ENCODE data around the gene PPP1R12A.

PPP1R12A gene

DNA sequence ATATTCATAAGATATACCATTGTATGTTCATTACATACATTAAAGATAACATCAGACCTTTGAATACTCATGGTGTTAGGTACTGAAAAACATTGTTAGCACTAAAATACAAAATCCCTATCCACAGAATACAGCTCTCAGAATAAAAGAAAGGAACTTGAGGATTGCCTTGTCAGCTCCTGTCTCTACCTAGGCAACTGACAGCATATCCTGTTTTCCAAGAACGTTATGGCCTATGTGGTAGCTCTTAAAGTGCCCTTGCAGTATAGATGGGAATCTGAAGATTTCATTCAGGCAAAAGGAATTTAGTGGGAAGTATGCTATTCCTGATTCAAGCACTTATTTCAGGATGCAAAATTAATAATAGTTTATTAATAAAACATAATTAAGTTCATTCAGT lies 1.8 kb upstream of the PPP1R12A start:
- in situ Hi-C loops (cut with MboI; ENCODE audit: low sequenced_read_pairs) = no loop called here

DNA sequence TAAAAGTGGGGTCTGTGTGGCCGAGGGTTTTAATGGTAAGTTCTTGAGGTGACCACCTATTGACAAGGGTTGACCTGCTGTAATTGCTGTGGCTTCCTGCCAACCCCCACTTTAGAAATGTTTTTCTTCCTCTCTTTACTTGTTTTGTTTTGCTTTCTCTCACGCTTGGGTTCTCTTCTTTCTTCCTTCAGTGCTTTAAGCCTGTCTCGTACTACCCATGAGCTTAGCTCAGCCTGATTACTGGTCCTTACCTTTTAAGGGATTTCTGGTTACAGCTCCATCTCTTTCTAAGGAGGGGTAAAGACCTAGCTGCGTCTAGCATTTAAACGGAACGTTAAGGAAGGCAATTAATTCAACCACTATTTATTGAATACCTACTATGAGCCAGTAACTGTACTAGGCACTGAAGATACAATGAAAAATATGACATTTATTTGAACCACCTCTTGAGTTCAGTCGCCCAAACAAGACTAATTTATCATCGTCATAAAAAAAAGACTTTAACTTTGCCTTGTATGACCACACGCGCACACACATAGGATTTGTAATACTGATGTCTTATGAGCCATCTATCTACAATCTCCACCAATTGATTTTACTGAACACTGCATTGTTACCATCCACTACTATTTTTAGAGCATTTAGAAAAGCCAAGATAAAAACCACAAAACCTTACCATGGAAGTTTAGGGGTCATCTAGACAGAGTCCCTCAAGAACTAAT lies 888 bp upstream of the PPP1R12A start:
- in situ Hi-C loops (cut with MboI; ENCODE audit: low sequenced_read_pairs) = no loop called here

DNA sequence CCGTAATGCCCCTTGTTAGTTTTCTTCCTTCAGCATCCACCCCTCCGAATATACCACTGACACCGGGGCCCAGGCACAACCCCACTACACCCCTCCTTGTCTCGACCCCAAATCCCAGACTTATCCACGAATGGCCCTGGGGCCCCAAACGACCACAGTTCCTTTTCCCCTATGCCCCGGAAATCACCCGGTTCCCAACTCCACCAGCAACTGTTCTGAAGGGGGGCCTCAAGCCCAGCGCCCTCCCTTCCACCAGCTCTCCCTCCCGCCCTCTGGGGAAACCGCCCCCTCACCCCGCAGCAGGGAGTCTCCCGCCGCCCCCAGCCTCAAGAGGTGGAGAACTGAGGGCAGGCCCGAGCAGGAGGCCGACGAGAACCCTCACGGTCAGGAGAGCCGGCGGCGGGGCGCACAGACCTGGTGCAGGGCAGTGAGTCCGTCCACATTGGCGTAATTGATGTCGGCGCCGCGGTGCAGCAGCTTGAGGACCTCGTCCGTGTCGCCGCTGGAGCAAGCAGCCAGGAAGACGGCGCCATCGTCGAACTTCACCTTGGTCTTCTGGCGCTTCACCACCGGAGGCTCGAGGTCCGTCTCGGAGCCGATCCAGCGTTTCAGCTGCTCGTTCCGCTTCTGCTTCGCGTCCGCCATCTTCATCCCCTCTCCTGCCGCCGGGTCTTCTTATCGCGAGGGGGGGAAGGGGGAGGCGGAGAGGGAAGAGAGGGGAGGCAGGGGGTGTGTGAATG lies 446 bp downstream of the PPP1R12A start:
- in situ Hi-C loops (cut with MboI; ENCODE audit: low sequenced_read_pairs) = no loop called here

DNA sequence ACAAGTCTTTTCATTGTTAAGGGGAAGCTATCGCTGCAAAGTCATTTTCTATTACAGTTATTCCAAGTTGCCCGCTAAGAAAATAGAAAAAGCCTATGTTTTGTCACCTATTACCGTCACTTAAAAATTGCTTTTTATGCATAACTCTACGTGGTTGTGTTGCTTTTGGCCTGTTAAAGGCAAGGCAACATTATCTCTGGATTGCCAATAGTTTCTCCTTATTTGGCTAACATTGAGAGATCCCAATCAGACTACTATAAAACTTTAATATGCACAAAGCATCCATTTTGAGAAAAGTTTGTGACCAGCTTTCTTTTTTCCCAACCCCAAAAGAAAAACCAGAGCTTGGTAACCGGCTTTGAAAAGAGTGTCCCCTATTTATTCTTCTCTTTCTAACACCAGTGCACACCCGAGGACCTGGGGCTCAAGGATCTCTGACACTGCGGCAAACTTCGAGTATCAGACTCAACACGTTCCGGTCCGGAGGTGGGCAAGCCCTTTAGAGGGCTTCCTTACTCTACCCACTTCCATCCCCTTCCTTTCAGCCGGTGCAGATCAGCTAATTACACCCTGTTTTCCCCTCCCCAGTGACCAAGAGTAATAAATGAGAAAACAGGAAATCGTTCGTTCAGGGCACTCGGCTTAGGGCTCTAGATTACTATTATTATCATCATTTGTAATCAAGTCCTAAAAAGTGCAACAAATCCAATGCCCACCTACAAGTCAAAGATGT lies 1.2 kb downstream of the PPP1R12A start:
- in situ Hi-C loops (cut with MboI; ENCODE audit: low sequenced_read_pairs) = no loop called here

DNA sequence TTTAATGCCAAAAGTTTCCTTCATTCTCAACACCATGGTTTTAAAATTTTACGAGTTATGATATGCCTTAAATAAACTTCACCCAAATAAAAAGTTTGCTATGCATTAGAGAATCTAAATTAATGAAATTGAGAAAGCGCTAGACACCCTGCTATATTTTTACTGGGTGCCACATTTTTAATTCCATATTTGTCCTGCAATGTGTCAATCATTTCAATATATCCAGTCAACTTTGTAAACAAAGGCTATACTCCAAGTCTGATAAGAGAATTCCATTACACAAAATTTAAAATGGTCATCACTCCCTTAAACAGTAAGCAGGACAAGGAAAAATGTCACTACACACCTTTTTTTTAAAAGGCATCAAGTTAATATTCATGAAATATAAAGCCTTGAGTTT lies 1.9 kb downstream of the PPP1R12A start:
- in situ Hi-C loops (cut with MboI; ENCODE audit: low sequenced_read_pairs) = no loop called here

DNA sequence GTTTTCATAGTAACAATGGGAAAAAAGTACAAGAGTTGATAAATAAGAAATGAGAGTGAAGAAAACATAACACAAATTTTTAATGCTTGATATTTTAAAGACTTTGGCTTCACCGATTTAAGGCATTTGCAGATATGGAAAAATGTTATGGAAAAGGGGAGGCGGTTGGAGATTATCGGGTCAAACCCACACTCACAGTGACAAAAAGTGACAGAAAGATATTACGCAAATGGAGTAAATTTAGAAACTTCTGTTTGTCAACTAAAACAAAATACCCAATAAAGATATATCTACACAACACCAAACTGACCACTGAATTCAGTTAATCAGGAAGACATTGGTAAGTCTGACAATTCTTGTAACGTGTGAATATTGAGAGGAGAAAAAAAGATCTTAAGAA lies 2.5 kb downstream of the PPP1R12A start:
- in situ Hi-C loops (cut with MboI; ENCODE audit: low sequenced_read_pairs) = no loop called here

DNA sequence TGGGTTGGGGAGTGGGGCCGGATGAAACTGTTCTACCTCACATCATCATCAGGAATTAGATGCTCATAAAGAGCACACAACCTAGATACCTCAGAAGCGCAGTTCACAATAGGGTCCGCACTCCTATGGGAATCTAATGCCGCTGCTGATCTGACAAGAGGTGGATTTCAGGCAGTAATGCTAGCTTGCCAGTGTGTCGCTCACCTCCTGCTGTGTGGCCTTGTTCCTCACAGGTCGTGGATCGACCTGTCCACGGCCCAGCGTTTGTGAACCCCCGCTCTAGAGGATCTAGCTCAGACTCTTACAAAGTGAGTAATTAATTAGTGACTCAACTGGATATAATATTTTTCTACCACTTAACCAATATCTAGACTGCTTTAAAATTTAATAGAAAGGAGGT lies 5.8 kb downstream of the PPP1R12A start:
- in situ Hi-C loops (cut with MboI; ENCODE audit: low sequenced_read_pairs) = no loop called here

DNA sequence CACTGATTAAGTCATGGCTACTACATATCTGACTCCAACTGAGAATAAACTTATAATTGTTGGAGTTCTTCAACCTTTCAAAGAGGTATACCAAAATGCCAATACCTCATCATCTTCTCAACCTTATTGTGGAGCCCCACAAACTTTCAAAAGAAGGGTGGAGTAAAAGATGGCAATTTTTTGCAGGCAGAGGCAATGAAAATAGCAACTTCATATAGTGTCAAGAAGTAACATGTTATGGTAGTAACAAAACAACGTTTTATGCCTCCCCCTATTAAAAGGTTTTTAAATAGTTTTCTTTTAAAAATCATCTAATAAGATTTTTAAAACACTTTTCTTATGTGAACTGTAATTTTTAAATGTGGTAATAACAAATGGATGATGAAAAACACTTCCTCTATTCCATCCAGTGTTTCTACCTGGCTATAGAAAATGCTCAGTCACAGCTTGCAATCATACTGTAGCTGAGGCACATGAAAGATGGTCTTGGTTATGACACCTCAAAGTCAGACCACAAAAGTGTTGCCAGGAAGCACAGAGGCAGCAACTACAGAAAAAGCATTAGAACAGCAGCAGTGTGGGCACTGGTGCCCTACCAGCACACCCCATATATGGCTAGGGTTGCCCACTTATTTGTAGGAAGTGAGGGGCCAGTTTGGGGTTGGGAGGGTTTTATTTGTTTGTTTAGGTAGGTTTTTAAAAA lies 7.0 kb downstream of the PPP1R12A start:
- in situ Hi-C loops (cut with MboI; ENCODE audit: low sequenced_read_pairs) = no loop called here

DNA sequence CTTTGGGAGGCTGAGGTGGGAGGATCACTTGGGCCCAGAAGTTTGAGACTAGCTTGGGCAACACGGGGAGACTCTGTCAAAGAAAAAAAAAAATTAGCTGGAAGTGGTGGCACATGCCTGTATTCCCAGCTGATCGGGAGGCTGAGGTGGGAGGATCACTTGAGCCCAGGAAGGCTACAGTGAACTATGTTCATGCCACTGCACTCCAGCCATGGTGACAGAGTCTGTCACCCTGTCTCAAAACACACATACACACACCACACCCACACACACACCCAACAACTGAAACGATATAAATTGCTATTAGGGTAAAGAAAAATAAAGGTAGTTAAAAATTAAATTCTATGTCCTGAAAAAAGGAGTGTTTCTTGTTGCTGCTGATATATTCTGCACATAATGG lies 7.9 kb downstream of the PPP1R12A start:
- in situ Hi-C loops (cut with MboI; ENCODE audit: low sequenced_read_pairs) = no loop called here

DNA sequence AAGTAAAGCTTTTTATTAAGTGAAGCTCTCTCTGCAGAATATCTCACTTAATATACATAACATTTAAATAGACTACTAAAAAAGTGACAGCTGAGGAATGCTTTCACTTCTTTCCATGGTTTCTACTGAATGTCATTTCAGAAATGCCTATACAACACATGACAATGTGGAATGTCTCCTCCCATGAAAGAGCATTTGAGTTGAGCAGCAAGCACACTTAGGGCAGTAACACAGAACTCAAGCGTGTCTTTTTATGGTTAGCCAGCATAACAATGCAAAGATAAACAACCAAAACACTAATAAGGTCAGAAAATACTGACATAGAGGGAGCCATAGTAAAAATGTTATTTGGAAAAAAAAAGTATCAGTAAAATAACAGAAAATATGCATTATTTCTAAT lies 9.4 kb downstream of the PPP1R12A start:
- in situ Hi-C loops (cut with MboI; ENCODE audit: low sequenced_read_pairs) = no loop called here

DNA sequence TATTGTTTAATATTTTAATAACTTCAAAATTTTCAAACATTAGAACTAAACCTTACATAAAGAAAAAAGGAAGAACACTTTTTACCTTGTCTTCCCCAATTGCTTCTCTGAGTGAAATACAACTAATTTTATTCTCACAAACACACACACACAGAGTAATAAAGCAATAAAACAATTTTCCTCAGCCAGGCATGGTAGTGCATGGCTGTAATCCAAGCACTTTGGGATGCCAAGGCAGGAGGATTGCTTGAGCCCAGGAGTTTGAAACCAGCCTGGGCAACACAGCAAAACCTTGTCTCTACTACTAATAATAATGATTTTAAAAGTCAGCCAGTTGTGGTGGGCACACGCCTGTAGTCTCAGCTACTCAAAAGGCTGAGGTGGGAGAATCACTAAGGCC lies 13.1 kb downstream of the PPP1R12A start:
- in situ Hi-C loops (cut with MboI; ENCODE audit: low sequenced_read_pairs) = no loop called here

DNA sequence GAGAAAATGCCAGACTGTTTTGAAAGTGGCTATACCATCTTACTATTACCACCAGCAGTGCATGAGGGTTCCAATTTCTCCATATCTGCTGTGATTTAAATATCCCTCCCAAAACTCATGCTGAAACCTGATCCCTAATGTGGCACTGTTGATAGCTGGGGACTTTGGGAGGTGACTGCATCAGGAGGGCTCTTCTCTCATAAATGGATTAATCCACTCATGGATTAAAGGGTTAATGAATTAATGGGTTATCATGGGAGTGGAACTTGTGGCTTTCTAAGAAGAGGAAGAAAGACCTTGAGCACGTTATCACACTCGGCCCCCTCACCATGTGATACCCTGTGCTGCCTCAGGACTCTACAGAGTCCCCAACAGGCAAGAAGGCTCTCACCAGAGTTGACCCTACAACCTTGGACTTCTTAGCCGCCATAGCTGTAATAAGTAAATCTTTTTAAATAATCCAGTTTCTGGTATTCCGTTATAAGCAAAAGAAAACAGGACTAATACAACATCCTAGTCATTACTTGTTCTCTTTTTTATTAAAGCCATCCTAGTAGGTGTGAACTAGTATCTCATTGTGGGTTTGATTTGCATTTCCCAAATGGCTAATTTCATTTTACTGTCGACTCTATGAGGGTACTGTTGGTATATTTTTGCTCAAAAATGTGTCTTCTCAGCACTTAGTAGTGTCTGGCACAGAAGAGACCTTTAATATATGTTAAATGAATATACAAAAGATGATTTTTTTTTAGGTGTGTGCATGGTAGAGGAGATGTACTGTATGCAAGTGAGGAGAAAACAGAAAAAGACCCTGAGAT lies 14.3 kb downstream of the PPP1R12A start:
- in situ Hi-C loops (cut with MboI; ENCODE audit: low sequenced_read_pairs) = no loop called here

DNA sequence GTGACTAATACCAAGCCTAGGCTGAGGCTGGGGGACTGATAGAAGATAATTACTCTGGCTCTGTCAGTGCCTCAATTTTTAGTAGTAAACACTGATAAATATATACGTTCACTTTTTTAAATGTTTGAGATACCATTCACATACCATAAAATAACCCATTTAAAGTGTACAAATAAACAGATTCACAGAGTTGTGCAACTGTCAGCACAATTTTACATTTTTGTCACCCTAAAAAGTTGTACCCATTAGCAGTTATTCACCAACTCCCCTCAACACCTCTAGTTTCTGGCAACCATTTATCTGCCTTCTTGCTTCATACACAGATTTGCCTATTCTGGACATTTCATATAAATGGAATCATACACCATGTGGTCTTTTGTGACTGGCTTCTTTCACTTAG lies 15.1 kb downstream of the PPP1R12A start:
- in situ Hi-C loops (cut with MboI; ENCODE audit: low sequenced_read_pairs) = no loop called here

DNA sequence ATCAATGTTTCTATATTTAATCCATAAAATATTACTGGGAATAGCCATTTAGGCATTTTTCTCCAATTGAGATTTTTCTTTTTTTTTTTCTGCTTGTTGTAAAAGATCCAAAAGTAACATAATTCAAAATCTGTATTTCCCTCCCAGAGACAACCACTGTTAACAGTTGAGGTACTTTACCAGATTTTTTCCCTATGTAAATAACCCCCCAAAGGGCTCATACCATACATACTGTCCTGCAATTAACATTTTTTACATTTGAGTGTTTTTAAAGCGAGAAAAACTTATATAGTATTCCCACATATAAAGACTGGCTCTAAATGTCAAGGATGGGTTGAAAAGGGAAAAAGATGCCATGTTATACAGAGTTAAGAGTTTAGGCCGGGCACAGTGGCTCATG lies 18.1 kb downstream of the PPP1R12A start:
- in situ Hi-C loops (cut with MboI; ENCODE audit: low sequenced_read_pairs) = no loop called here

DNA sequence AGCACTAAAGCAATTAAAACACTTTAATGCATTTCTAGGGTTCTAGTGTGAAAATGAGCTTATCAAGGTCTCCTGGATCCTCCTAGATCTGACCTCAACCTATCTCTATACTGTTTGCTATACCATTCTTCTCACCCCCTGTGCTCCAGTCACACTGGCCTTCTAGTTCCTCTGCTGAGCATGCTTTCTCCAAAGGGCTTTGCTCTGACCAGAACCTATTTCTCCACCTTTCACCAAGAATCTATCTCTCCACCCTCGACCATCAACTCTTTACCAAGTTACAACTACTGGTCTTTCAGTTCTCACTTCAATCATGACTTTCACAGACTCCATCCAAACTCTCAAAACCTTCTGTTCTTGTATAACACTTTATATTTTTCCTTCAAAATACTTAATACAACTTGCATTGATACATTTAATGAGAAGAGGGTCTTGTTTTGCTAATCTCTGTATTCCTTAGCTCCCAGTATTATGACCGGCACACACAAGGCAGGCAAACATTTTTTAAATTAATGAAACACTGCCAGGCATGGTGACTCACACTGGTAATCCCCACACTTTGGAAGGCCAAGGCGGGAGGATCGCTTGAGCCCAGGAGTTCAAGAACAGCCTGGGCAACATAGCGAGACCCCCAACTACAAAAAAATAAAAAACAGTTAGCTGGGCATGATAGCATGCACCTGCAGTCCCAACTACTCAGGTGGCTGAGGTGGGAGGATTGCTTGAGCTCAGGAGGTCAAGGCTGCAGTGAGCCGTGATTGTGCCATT lies 22.8 kb downstream of the PPP1R12A start:
- in situ Hi-C loops (cut with MboI; ENCODE audit: low sequenced_read_pairs) = no loop called here

DNA sequence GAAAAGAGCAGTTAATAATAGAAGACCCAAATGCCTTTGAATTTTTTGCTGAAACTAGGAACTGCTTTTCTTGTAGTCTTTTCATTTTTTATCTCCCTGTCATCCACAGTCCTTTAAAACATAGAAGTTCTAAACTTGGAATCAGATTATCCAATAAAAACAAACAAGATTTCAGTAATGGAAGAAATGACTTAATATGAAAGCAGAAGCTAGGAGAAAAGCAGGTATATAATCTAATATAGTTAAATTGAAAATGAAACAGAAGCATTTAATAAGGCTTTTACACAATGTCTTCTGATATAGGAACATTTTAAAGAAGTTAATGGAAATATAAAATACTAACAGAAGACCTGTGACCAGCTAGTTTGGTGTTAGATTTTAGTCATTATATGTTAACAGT lies 26.5 kb downstream of the PPP1R12A start:
- in situ Hi-C loops (cut with MboI; ENCODE audit: low sequenced_read_pairs) = no loop called here

DNA sequence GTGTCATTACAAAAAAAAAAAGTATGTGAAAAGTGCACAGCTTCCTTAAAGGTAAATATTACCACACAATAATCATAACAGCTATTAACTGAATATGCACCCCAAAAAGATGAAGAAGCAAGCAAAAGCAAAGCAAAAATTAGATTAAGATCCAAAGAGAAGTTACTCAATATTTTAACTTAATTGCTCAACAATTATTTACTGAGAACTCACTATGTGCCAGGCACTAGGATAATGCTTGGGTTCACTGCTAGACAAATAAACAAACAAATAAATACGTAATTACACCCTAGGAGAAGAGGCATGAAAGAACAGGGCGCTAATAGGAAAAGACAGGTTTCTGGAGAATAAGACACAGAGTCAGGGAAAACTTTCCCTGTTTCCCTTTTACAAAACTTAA lies 33.4 kb downstream of the PPP1R12A start:
- in situ Hi-C loops (cut with MboI; ENCODE audit: low sequenced_read_pairs) = no loop called here

DNA sequence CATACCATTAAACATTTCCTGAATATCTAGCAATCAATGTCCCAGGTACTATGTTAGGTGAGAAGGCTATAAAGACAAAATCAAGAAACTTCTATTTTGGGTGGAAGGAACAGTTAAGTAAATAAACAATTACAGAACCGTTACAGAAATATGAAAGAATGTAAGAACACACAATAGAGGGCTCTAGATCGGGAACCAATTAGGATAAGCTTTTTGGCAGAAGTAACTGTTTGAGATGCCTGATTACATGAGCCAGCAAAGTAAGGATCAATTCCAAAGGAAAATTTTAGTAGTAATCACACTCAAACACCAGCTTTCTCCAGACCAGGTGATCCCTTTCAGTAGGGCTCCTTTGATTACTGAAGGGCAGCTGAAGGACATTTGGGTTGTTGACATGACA lies 33.9 kb downstream of the PPP1R12A start:
- in situ Hi-C loops (cut with MboI; ENCODE audit: low sequenced_read_pairs) = no loop called here

DNA sequence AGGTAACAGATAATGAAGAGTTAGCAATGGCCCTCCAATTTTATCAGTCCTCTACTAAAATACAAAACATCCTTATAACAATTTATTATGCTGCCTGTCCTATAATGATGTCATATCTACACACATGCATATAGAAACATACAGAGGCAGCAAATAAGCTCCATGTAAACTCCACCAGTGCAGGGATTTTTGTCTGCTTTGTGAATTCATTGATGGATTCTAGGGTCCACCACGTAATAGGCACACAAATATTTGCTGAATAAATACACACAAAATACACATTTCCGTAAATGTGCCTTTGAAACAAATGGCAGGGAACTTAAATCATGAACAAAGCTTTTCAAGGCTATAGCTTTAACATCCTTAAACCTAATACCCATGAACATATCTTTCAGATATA lies 34.7 kb downstream of the PPP1R12A start:
- in situ Hi-C loops (cut with MboI; ENCODE audit: low sequenced_read_pairs) = no loop called here

DNA sequence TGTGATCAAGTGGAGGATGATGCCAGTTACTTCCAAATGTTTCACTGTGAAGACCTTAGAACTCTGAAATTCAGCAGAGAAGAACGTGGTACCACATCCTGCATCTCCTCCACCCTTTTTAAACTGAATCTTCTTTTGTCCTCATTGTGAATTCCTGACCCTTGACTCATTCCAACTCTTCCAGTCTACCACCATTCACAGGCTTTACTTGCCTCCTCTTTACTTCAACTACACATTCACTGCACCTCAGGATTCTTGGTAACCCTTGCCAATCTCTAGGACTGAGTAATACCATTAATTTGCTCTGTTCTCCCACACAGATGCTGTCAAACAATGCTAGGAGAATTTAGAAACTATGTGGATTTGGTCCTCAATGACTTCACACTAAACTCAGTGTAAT lies 37.3 kb downstream of the PPP1R12A start:
- in situ Hi-C loops (cut with MboI; ENCODE audit: low sequenced_read_pairs) = no loop called here

Measured in HL-60/S4 (cell line).